HCT116 (cell line): Measurements from ENCODE around the gene CDKAL1. TPM values are rescaled to one million over a fixed set of nuclear protein-coding genes. Genes with fewer than 3 reads are reported as not detected.

Source experiments
- ATAC-seq: fragments of 200-7000 bp; cut with Tn5 transposase; 2 replicates; pipeline ENCODE4 v1.9.1; 2020; ENCODE audit warnings: mild to moderate bottlenecking, moderate library complexity
- BruUV-seq: library from RNA; stranded (reverse); fragments of 400-500 nt; replicated peaks from 2 replicates; lab custom pipeline; 2021; lab: Mats Ljungman, UMichigan
- CTCF ChIA-PET: fragments of 300-600 bp; sonication (Branson Sonifier 250); formaldehyde crosslinking; loops from one replicate; lab custom pipeline; 2021; ENCODE audit warnings: antibody characterized with exemption; lab: Charles Lee
- POLR2A ChIA-PET: fragments of 300-600, 350-600 bp; sonication (Branson Sonifier 250); formaldehyde crosslinking; loops from one replicate; lab custom pipeline; 2021; ENCODE audit warnings: antibody characterized with exemption; lab: Charles Lee
- RAD21 ChIA-PET, 2 experiments: fragments of 300-600 bp; sonication (Branson Sonifier 250); formaldehyde crosslinking; loops; one replicate each; lab custom pipeline; 2023; ENCODE audit warnings: low total read pairs in 2 of 2; ENCODE audit not compliant: uncharacterized antibody in 2 of 2, unreplicated experiment in 2 of 2, low non-redundant PET in 1 of 2; lab: Charles Lee
- DNase-seq: peaks from one replicate; pipeline ENCODE4 v3.0.0-alpha.2; 2010; ENCODE audit warnings: low read depth, low spot score
- H2AFZ ChIP-seq: fragments of 200-600 bp; shearing (Covaris generic), sonication (generic); 2 replicates; pipeline ENCODE4 v1.6.1; 2017; ENCODE audit warnings: low read depth, mixed run types, mixed read lengths, antibody characterized with exemption, low read length; ENCODE audit not compliant: poor library complexity, severe bottlenecking
- H3K27ac ChIP-seq: 2 replicates; pipeline ENCODE4 v1.5.1; 2012; ENCODE audit warnings: low read depth, low read length
- H3K27me3 ChIP-seq: fragments of 200-600 bp; sonication (generic); 2 replicates; pipeline ENCODE4 v1.6.1; 2016; ENCODE audit warnings: mixed run types, low read length, mixed read lengths; ENCODE audit not compliant: insufficient read depth
- H3K36me3 ChIP-seq, 2 experiments: fragments of 200-500 bp in 1 of 2; fragments of 200-600 bp in 1 of 2; sonication (Bioruptor generic) in 1 of 2; sonication (generic) in 1 of 2; 2 replicates each; pipeline versions ENCODE4 v1.5.1 to v1.6.1; 2014 to 2016; ENCODE audit warnings: low read length in 2 of 2, inconsistent platforms in 1 of 2, mixed read lengths in 1 of 2, mixed run types in 1 of 2; ENCODE audit not compliant: insufficient read depth in 2 of 2, control insufficient read depth in 1 of 2
- H3K4me1 ChIP-seq, 2 experiments: fragments of 200-600 bp in 1 of 2; sonication (generic) in 1 of 2; 2 replicates each; pipeline versions ENCODE4 v1.5.1 to v1.6.1; 2012 to 2017; ENCODE audit warnings: low read length in 2 of 2, inconsistent platforms in 1 of 2, mild to moderate bottlenecking in 1 of 2, mixed read lengths in 1 of 2, mixed run types in 1 of 2, moderate library complexity in 1 of 2; ENCODE audit not compliant: insufficient read depth in 2 of 2, control insufficient read depth in 1 of 2
- H3K4me2 ChIP-seq: fragments of 200-600 bp; sonication (generic); 2 replicates; pipeline ENCODE4 v1.6.1; 2017; ENCODE audit warnings: mixed run types, low read length, mixed read lengths
- H3K4me3 ChIP-seq, 2 experiments: fragments of 200-600 bp in 1 of 2; sonication (generic) in 1 of 2; replicated peaks in 1 of 2; 2 replicates each; pipeline ENCODE4 v1.5.1; 2011 to 2016; ENCODE audit warnings: low read length in 2 of 2, control low read depth in 1 of 2, low read depth in 1 of 2, mild to moderate bottlenecking in 1 of 2, mixed read lengths in 1 of 2, mixed run types in 1 of 2
- H3K79me2 ChIP-seq: fragments of 200-600 bp; sonication (generic); 2 replicates; pipeline ENCODE4 v1.6.1; 2017; ENCODE audit warnings: mild to moderate bottlenecking, mixed run types, low read length, moderate library complexity, mixed read lengths; ENCODE audit not compliant: insufficient read depth
- H3K9ac ChIP-seq: fragments of 200-600 bp; sonication (generic); 2 replicates; pipeline ENCODE4 v1.6.1; 2016; ENCODE audit warnings: low read length, mixed read lengths
- H3K9me2 ChIP-seq: fragments of 200-600 bp; sonication (generic), shearing (Covaris generic); 2 replicates; pipeline ENCODE4 v1.6.1; 2017; ENCODE audit warnings: mixed run types, mild to moderate bottlenecking, moderate library complexity; ENCODE audit not compliant: insufficient read depth
- H3K9me3 ChIP-seq, 2 experiments: fragments of 200-500 bp in 1 of 2; fragments of 200-600 bp in 1 of 2; sonication (Bioruptor generic) in 1 of 2; sonication (generic) in 1 of 2; 2 replicates each; pipeline ENCODE4 v1.6.1; 2014 to 2017; ENCODE audit warnings: low read length in 2 of 2, mixed read lengths in 2 of 2, inconsistent platforms in 1 of 2, low read depth in 1 of 2, mild to moderate bottlenecking in 1 of 2, mixed run types in 1 of 2, moderate library complexity in 1 of 2; ENCODE audit not compliant: control insufficient read depth in 1 of 2, insufficient read depth in 1 of 2
- H4K20me1 ChIP-seq: fragments of 200-600 bp; sonication (generic), shearing (Covaris generic); 2 replicates; pipeline ENCODE4 v1.6.1; 2017; ENCODE audit warnings: mixed run types, mild to moderate bottlenecking, moderate library complexity; ENCODE audit not compliant: insufficient read depth
- CBX3 ChIP-seq: IDR thresholded peaks from 2 replicates; pipeline ENCODE4 v1.6.1; 2012; ENCODE audit warnings: low read depth
- FOSL1 ChIP-seq: IDR thresholded peaks from 2 replicates; pipeline ENCODE4 v1.6.1; 2012; ENCODE audit warnings: low read depth
- POLR2A ChIP-seq: IDR thresholded peaks from 2 replicates; pipeline ENCODE4 v1.7.0; 2011; ENCODE audit warnings: borderline replicate concordance; ENCODE audit not compliant: insufficient read depth, insufficient read length; ENCODE audit errors: extremely low read depth
- SIN3A ChIP-seq: IDR thresholded peaks from 2 replicates; pipeline ENCODE4 v1.6.1; 2012; ENCODE audit warnings: low read depth
- SP1 ChIP-seq: IDR thresholded peaks from 2 replicates; pipeline ENCODE4 v1.6.1; 2012; ENCODE audit warnings: low read depth
- ZNF274 ChIP-seq: fragments of 200-500 bp; sonication (Bioruptor generic); IDR thresholded peaks from 2 replicates; pipeline ENCODE4 v1.6.1; 2014; ENCODE audit warnings: mild to moderate bottlenecking, low read depth, low read length, inconsistent platforms
- intact Hi-C: fragments of 100-400 bp; cut with micrococcal nuclease; formaldehyde crosslinking; loops from 2 replicates; pipeline ENCODE4 v1.10.0; 2022
- total RNA-seq: library from RNA; stranded (reverse); gene quantifications from one replicate; pipeline ENCODE4 v1.2.1, GENCODE V29; 2021; ENCODE audit not compliant: unreplicated experiment
- TF ChIP-seq, protein P1 (sequence below): IDR thresholded peaks from 2 replicates; pipeline ENCODE4 v1.6.1; 2012
- TF ChIP-seq, protein P2 (sequence below), 3 experiments: fragments of 200-600 bp in 1 of 3; sonication (generic) in 1 of 3; IDR thresholded peaks in 2 of 3; conservative IDR thresholded peaks in 1 of 3; 2 replicates each; pipeline ENCODE4 v1.5.1; 2012 to 2017; ENCODE audit warnings: low read depth in 2 of 3, low read length in 2 of 3, antibody characterized with exemption in 1 of 3, borderline replicate concordance in 1 of 3, control low read depth in 1 of 3, mild to moderate bottlenecking in 1 of 3, mixed read lengths in 1 of 3, mixed run types in 1 of 3, moderate library complexity in 1 of 3; ENCODE audit not compliant: insufficient read depth in 1 of 3

The CDKAL1 gene
- total RNA-seq, 1 experiment from 2014 or later: 14.9 TPM

DNA sequence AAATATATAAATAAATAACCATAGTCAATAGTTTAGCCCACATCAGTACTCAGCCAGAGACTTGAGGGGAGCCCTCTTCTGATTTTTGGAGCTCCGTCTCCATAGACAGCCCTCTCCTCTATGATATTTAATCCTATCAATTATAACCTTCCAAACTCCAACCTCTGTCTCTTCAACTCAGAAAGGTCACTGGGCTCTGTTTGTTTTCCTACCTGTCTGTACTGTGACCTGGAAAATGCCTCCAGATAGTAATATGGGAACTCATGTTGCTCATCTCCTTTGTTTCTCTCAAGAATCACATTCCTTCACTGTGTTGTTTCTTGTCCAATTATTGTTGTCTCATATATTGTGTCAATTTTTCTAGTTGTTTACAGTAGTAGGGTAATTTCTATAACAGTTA lies 409.7 kb downstream of the CDKAL1 start (continued):
- TF ChIP-seq, protein P1, sequence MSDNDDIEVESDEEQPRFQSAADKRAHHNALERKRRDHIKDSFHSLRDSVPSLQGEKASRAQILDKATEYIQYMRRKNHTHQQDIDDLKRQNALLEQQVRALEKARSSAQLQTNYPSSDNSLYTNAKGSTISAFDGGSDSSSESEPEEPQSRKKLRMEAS: no peak
- TF ChIP-seq ZNF274 (no peak), FOSL1 (no peak), SP1 (no peak), CBX3 (no peak), POLR2A (no peak), SIN3A (no peak)
- TF ChIP-seq, all 23 proteins: peak for 0

DNA sequence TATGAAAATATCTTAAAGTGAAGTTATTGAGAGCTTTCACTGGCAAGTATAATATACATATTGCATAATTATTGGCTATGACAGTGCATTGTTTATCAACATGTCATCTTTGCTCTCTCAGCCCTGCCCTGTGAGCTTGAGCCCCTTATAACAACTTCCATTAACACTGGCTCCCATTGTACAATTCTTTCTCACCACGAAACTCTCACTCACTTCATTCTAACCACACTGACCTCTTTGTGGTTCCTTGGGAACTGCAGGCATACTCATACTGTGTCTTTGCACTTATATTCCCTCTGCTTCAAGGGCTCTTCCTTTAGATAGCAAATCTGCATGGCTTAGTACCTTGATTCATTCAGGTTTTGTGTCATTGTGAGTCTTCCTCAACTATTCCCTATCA lies 411.8 kb downstream of the CDKAL1 start:
- BruUV-seq: no TSS peak
- H4K20me1 ChIP-seq: no peaks in the 10 kb centered on the region
- CTCF ChIA-PET: interaction anchor here (0.5 kb wide), 1 partner anchor 421 kb away, joined by 5 read pairs; no protein-coding TSS in a partner anchor

More for the DNA sequence above, 411.8 kb downstream of the CDKAL1 start:
- Histone ChIP-seq H3K36me3 (no peaks in the 10 kb centered on the region), H3K4me2 (no peak overlapping the region), H2AFZ (no peak overlapping the region), H3K9me3 (peaks cover 0 to 9% of the 10 kb centered on the region in 2 experiments; a peak in 1 of 4 replicates), H3K27ac (no peak overlapping the region), H3K79me2 (0 out of 2 replicates have a peak, but pooled peaks cover 3% of the 10 kb centered on the region), H3K4me1 (peaks cover 0 to 8% of the 10 kb centered on the region in 2 experiments; a peak in 1 of 4 replicates), H3K9me2 (no peaks in the 10 kb centered on the region), H3K27me3 (no peaks in the 10 kb centered on the region), H3K4me3 (no peak overlapping the region), H3K9ac (no peak overlapping the region)
- POLR2A ChIA-PET: no interaction called here
- intact Hi-C loops: no loop called here
- RAD21 ChIA-PET: no interaction called here
- no peak for TF ChIP-seq POLR2A
- TF ChIP-seq, protein P2, sequence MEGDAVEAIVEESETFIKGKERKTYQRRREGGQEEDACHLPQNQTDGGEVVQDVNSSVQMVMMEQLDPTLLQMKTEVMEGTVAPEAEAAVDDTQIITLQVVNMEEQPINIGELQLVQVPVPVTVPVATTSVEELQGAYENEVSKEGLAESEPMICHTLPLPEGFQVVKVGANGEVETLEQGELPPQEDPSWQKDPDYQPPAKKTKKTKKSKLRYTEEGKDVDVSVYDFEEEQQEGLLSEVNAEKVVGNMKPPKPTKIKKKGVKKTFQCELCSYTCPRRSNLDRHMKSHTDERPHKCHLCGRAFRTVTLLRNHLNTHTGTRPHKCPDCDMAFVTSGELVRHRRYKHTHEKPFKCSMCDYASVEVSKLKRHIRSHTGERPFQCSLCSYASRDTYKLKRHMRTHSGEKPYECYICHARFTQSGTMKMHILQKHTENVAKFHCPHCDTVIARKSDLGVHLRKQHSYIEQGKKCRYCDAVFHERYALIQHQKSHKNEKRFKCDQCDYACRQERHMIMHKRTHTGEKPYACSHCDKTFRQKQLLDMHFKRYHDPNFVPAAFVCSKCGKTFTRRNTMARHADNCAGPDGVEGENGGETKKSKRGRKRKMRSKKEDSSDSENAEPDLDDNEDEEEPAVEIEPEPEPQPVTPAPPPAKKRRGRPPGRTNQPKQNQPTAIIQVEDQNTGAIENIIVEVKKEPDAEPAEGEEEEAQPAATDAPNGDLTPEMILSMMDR (IDR thresholded peaks at IDR 0.05 in 2 of 3, conservative IDR thresholded peaks at IDR 0.05 in 1 of 3; ENCODE audit: borderline replicate concordance in 1 of 3, insufficient read depth in 1 of 3, low read depth in 2 of 3, low read length in 2 of 3): peak in 1 of 3 experiments; percentile 25; a peak in 2 of 6 replicates
- ATAC-seq (peak; percentile 77), DNase-seq (no peak)
